Activated CD4-positive, alpha-beta T cell treated with anti-CD3 and anti-CD28 coated beads, Interleukin-2, amount 10 ng/mL, durations not matched to agents 24 days and 14 days (primary cell): Measurements from ENCODE around the gene MTHFD1L. TPM values are rescaled to one million over a fixed set of nuclear protein-coding genes. Genes with fewer than 3 reads are reported as not detected.

ENCODE experiments used
- DNase-seq: peaks from one replicate; pipeline ENCODE4 v3.0.0; 2022
- H3K27ac Mint-ChIP-seq: one replicate; pipeline ENCODE4 v1.8.0; 2022; ENCODE audit warnings: mild to moderate bottlenecking, mixed read lengths
- H3K27me3 Mint-ChIP-seq: one replicate; pipeline ENCODE4 v1.8.0; 2022; ENCODE audit warnings: mixed read lengths
- H3K36me3 Mint-ChIP-seq: one replicate; pipeline ENCODE4 v1.8.0; 2022; ENCODE audit warnings: low read depth, mild to moderate bottlenecking, mixed read lengths
- H3K4me1 Mint-ChIP-seq: one replicate; pipeline ENCODE4 v1.8.0; 2021; ENCODE audit warnings: mixed read lengths
- H3K4me3 Mint-ChIP-seq: one replicate; pipeline ENCODE4 v1.8.0; 2022; ENCODE audit warnings: mild to moderate bottlenecking, moderate library complexity, mixed read lengths
- H3K9me3 Mint-ChIP-seq: one replicate; pipeline ENCODE4 v1.8.0; 2021; ENCODE audit warnings: mixed read lengths
- intact Hi-C: fragments of 100-400 bp; cut with micrococcal nuclease; formaldehyde crosslinking; loops from one replicate; pipeline ENCODE4 v1.15.1; 2023
- total RNA-seq: library from RNA; stranded (reverse); gene quantifications from 2 replicates; pipeline ENCODE4 v1.2.3, GENCODE V29; 2022

Gene MTHFD1L
- total RNA-seq, 1 donor from 2014 or later, result 136 TPM

- Mint-ChIP-seq H3K4me1 (no peaks in the 10 kb centered on the region), H3K27ac (no peak overlapping the region), H3K4me3 (no peak overlapping the region), H3K9me3 (no peaks in the 10 kb centered on the region), H3K36me3 (no peaks in the 10 kb centered on the region), H3K27me3 (peaks cover 2% of the 10 kb centered on the region)
- intact Hi-C loops, result no loop called here
- DNase-seq, result no peak
These were observed 282.6 kb downstream of the MTHFD1L start for GRCh38 chr6:151148111-151148510.

DNA sequence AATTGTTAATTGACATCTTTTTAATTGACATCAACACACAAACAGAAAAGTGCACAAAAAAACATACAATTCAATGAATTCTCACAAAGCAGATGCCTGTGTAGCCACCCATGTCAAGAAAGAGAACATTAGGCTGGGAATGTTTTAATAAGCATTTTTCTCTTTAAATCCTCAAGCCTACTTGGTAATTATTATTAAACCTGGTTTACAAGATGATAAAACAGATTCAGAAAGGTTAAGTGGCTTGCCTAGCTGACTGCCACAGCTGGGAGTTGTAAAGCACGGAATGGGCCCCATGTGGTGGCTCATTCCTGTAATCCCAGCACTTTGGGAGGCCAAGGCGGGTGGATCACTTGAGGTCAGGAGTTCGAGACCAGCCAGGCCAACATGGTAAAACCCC is 284.3 kb downstream of the MTHFD1L start:
- no peaks in the 10 kb centered on the region for H3K9me3 Mint-ChIP-seq
- intact Hi-C loops, result no loop called here
- no peaks in the 10 kb centered on the region for H3K4me1 Mint-ChIP-seq
- peaks cover 4% of the 10 kb centered on the region for H3K27me3 Mint-ChIP-seq
- DNase-seq, result no peak
- H3K36me3 Mint-ChIP-seq, result no peaks in the 10 kb centered on the region
- H3K27ac Mint-ChIP-seq, result no peak overlapping the region
- H3K4me3 Mint-ChIP-seq, result no peak overlapping the region
